Nephron (organoid): ENCODE results near the gene NACA.
A peak's percentile ranks its signal among the peaks of the same experiment; 100 is the strongest.
"Not testable (repeated sequence)": the region's sequence is repeated elsewhere in the genome, so short reads cannot be mapped to it uniquely, and the experiment has no call there.

Source experiments
- H3K27ac Mint-ChIP-seq, 3 experiments: 2 replicates each; pipeline ENCODE4 v1.8.0; 2020; ENCODE audit warnings: mixed read lengths in 3 of 3, mild to moderate bottlenecking in 2 of 3, moderate library complexity in 1 of 3
- H3K27me3 Mint-ChIP-seq: 2 replicates; pipeline ENCODE4 v1.8.0; 2021; ENCODE audit warnings: low read depth, mild to moderate bottlenecking, moderate library complexity, mixed read lengths
- H3K36me3 Mint-ChIP-seq: 2 replicates; pipeline ENCODE4 v1.8.0; 2020; ENCODE audit warnings: low read depth, mixed read lengths
- H3K4me1 Mint-ChIP-seq: 2 replicates; pipeline ENCODE4 v1.8.0; 2020; ENCODE audit warnings: mixed read lengths
- H3K4me3 Mint-ChIP-seq, 3 experiments: 2 replicates each; pipeline ENCODE4 v1.8.0; 2020; ENCODE audit warnings: mild to moderate bottlenecking in 3 of 3, mixed read lengths in 3 of 3, moderate library complexity in 2 of 3
- H3K9me3 Mint-ChIP-seq: 2 replicates; pipeline ENCODE4 v1.8.0; 2020; ENCODE audit warnings: mixed read lengths
- CTCF ChIP-seq, 3 experiments: fragments of 200-600 bp; sonication (generic); IDR thresholded peaks; one replicate each; pipeline ENCODE4 v1.5.0; 2021; ENCODE audit warnings: antibody characterized with exemption in 3 of 3; ENCODE audit not compliant: unreplicated experiment in 3 of 3

The NACA gene

GRCh38 chr12:56753566-56753965 lies 28.5 kb upstream of the NACA start:
- H3K9me3 Mint-ChIP-seq: no peaks in the 10 kb centered on the region
- peak overlapping the region; percentile 47 to 76 (median 76) for H3K4me3 Mint-ChIP-seq
- peaks cover 17% of the 10 kb centered on the region for H3K4me1 Mint-ChIP-seq
- peaks cover 3% of the 10 kb centered on the region for H3K27me3 Mint-ChIP-seq
- no peak overlapping the region for H3K27ac Mint-ChIP-seq
- no peak for TF ChIP-seq CTCF (IDR thresholded peaks at IDR 0.05; ENCODE audit: unreplicated experiment in 3 of 3)
- no peaks in the 10 kb centered on the region for H3K36me3 Mint-ChIP-seq

GRCh38 chr12:56751712-56752598 lies 26.9 kb upstream of the NACA start, which contains the start of gene PRIM1:
Gene PRIM1 (minus strand): TSS chr12:56752323. CDS start chr12:56752298, 25 bp downstream.
- H3K4me3 Mint-ChIP-seq: peak within 1 kb of the TSS; percentile 96 to 99 (median 98)
- TF ChIP-seq CTCF (IDR thresholded peaks at IDR 0.05; ENCODE audit: unreplicated experiment in 3 of 3): peak in 2 of 3 experiments; percentile 12 to 25
- H3K9me3 Mint-ChIP-seq: no peaks in the 10 kb centered on the region
- H3K36me3 Mint-ChIP-seq: peaks cover 9% of the 10 kb centered on the region
- H3K27ac Mint-ChIP-seq: peak within 1 kb of the TSS; percentile 92 to 97 (median 93)
- peaks cover 17% of the 10 kb centered on the region for H3K4me1 Mint-ChIP-seq
- H3K27me3 Mint-ChIP-seq: peaks cover 3% of the 10 kb centered on the region

- H3K36me3 Mint-ChIP-seq: peaks cover 15% of the 10 kb centered on the region
- H3K27ac Mint-ChIP-seq, H3K27me3 Mint-ChIP-seq, H3K9me3 Mint-ChIP-seq: not testable (repeated sequence)
- peaks cover 17% of the 10 kb centered on the region for H3K4me1 Mint-ChIP-seq
- peak overlapping the region; percentile 12 to 62 (median 28) for H3K4me3 Mint-ChIP-seq
These were observed 25.5 kb upstream of the NACA start for GRCh38 chr12:56750596-56750995.

GRCh38 chr12:56749853-56750252 lies 24.8 kb upstream of the NACA start:
- Mint-ChIP-seq H3K27ac (peak overlapping the region in 1 of 3 experiments; percentile 19), H3K4me1 (peaks cover 17% of the 10 kb centered on the region), H3K9me3 (no peaks in the 10 kb centered on the region), H3K27me3 (no peaks in the 10 kb centered on the region), H3K4me3 (peak overlapping the region; percentile 70 to 81 (median 70)), H3K36me3 (peaks cover 15% of the 10 kb centered on the region)
- no peak for TF ChIP-seq CTCF (IDR thresholded peaks at IDR 0.05; ENCODE audit: unreplicated experiment in 3 of 3)

GRCh38 chr12:56749359-56749758 lies 24.3 kb upstream of the NACA start:
- Mint-ChIP-seq H3K27me3 (no peaks in the 10 kb centered on the region), H3K4me1 (peaks cover 17% of the 10 kb centered on the region), H3K4me3 (peak overlapping the region in 1 of 3 experiments; percentile 70), H3K9me3 (no peaks in the 10 kb centered on the region), H3K36me3 (peaks cover 15% of the 10 kb centered on the region), H3K27ac (no peak overlapping the region)
- TF ChIP-seq CTCF (IDR thresholded peaks at IDR 0.05; ENCODE audit: unreplicated experiment in 3 of 3): no peak

GRCh38 chr12:56728139-56728861 lies 3.2 kb upstream of the NACA start:
- Mint-ChIP-seq H3K4me1 (peaks cover 17% of the 10 kb centered on the region), H3K36me3 (peaks cover 22% of the 10 kb centered on the region), H3K9me3 (no peaks in the 10 kb centered on the region)

GRCh38 chr12:56726196-56726675 lies 1.1 kb upstream of the NACA start:
- Mint-ChIP-seq H3K27ac (peak overlapping the region; percentile 98 to 100 (median 99)), H3K36me3 (peaks cover 33% of the 10 kb centered on the region), H3K4me1 (peaks cover 37% of the 10 kb centered on the region), H3K4me3 (peak overlapping the region; percentile 96 to 98 (median 97))
- not testable (repeated sequence) for H3K9me3 Mint-ChIP-seq, H3K27me3 Mint-ChIP-seq

More at GRCh38 chr12:56728139-56728861, 3.2 kb upstream of the NACA start:
- no peak for TF ChIP-seq CTCF (IDR thresholded peaks at IDR 0.05; ENCODE audit: unreplicated experiment in 3 of 3)
- no peak overlapping the region for H3K27ac Mint-ChIP-seq
- H3K4me3 Mint-ChIP-seq: no peak overlapping the region
- H3K27me3 Mint-ChIP-seq: no peaks in the 10 kb centered on the region
